ENCODE data around the gene MGLL.

Gene MGLL

GRCh38 chr3:127762077-127762786 is 60.1 kb downstream of the MGLL start:
- H3K4me2 ChIP-seq (ENCODE audit: low read length): peak overlapping the region; percentile 31; the same call in 1 of the 2 replicates
- peak overlapping the region; percentile 13; the same call in 1 of the 2 replicates for H3K9ac ChIP-seq (ENCODE audit: low read length)
- H3K27me3 ChIP-seq (ENCODE audit: insufficient read depth, low read length): no peaks in the 10 kb centered on the region; the same call in 1 of the 2 replicates
- H3K9me2 ChIP-seq (ENCODE audit: low read depth, low read length): no peaks in the 10 kb centered on the region
- H3F3A ChIP-seq (ENCODE audit: insufficient read depth, low read length): no peaks in the 10 kb centered on the region
- H4K20me1 ChIP-seq (ENCODE audit: insufficient read depth, low read length): no peaks in the 10 kb centered on the region
- no peak overlapping the region for H2AFZ ChIP-seq (ENCODE audit: low read length)
- no peaks in the 10 kb centered on the region for H3K79me2 ChIP-seq (ENCODE audit: insufficient read depth, low read length)
- no peak overlapping the region for H3K27ac ChIP-seq (ENCODE audit: low read depth, low read length, poor library complexity, severe bottlenecking)
- TF ChIP-seq CTCF (IDR thresholded peaks at IDR 0.05; ENCODE audit: low read length): no peak
- TF ChIP-seq EZH2 (IDR thresholded peaks at IDR 0.05; ENCODE audit: borderline replicate concordance, low read length): no peak
- H3K4me1 ChIP-seq (ENCODE audit: insufficient read depth, low read length, severe bottlenecking): peaks cover 16% of the 10 kb centered on the region
- no peaks in the 10 kb centered on the region for H3K36me3 ChIP-seq (ENCODE audit: insufficient read depth, low read length)
- no peaks in the 10 kb centered on the region for H3K9me3 ChIP-seq (ENCODE audit: low read length)
- no peak overlapping the region for H3K4me3 ChIP-seq (ENCODE audit: low read depth, low read length, poor library complexity, severe bottlenecking)

- no peaks in the 10 kb centered on the region for H3K9me3 ChIP-seq (ENCODE audit: low read length)
- H3K4me1 ChIP-seq (ENCODE audit: insufficient read depth, low read length, severe bottlenecking): peaks cover 16% of the 10 kb centered on the region
- H3F3A ChIP-seq (ENCODE audit: insufficient read depth, low read length): no peaks in the 10 kb centered on the region
- no peaks in the 10 kb centered on the region for H3K9me2 ChIP-seq (ENCODE audit: low read depth, low read length)
- no peak overlapping the region for H3K9ac ChIP-seq (ENCODE audit: low read length)
- no peaks in the 10 kb centered on the region; the same call in 1 of the 2 replicates for H3K27me3 ChIP-seq (ENCODE audit: insufficient read depth, low read length)
- H3K27ac ChIP-seq (ENCODE audit: low read depth, low read length, poor library complexity, severe bottlenecking): no peak overlapping the region
- H3K36me3 ChIP-seq (ENCODE audit: insufficient read depth, low read length): no peaks in the 10 kb centered on the region
- H3K4me3 ChIP-seq (ENCODE audit: low read depth, low read length, poor library complexity, severe bottlenecking): no peak overlapping the region
- no peaks in the 10 kb centered on the region for H4K20me1 ChIP-seq (ENCODE audit: insufficient read depth, low read length)
- TF ChIP-seq EZH2 (IDR thresholded peaks at IDR 0.05; ENCODE audit: borderline replicate concordance, low read length) (no peak), CTCF (IDR thresholded peaks at IDR 0.05; ENCODE audit: low read length) (no peak)
- no peak overlapping the region; the same call in 1 of the 2 replicates for H3K4me2 ChIP-seq (ENCODE audit: low read length)
- no peaks in the 10 kb centered on the region for H3K79me2 ChIP-seq (ENCODE audit: insufficient read depth, low read length)
- H2AFZ ChIP-seq (ENCODE audit: low read length): no peak overlapping the region
These were observed 60.9 kb downstream of the MGLL start for GRCh38 chr3:127761441-127761801.

GRCh38 chr3:127760791-127761440 is 61.4 kb downstream of the MGLL start:
- Histone ChIP-seq H3K79me2 (ENCODE audit: insufficient read depth, low read length) (no peaks in the 10 kb centered on the region), H2AFZ (ENCODE audit: low read length) (no peak overlapping the region), H4K20me1 (ENCODE audit: insufficient read depth, low read length) (no peaks in the 10 kb centered on the region), H3K36me3 (ENCODE audit: insufficient read depth, low read length) (no peaks in the 10 kb centered on the region), H3K9ac (ENCODE audit: low read length) (no peak overlapping the region), H3K9me3 (ENCODE audit: low read length) (no peaks in the 10 kb centered on the region), H3F3A (ENCODE audit: insufficient read depth, low read length) (no peaks in the 10 kb centered on the region), H3K4me3 (ENCODE audit: low read depth, low read length, poor library complexity, severe bottlenecking) (no peak overlapping the region), H3K27ac (ENCODE audit: low read depth, low read length, poor library complexity, severe bottlenecking) (no peak overlapping the region), H3K4me1 (ENCODE audit: insufficient read depth, low read length, severe bottlenecking) (peaks cover 16% of the 10 kb centered on the region), H3K27me3 (ENCODE audit: insufficient read depth, low read length) (peaks cover 4% of the 10 kb centered on the region; the same call in 1 of the 2 replicates), H3K9me2 (ENCODE audit: low read depth, low read length) (no peaks in the 10 kb centered on the region), H3K4me2 (ENCODE audit: low read length) (no peak overlapping the region)
- TF ChIP-seq EZH2 (IDR thresholded peaks at IDR 0.05; ENCODE audit: borderline replicate concordance, low read length) (no peak), CTCF (IDR thresholded peaks at IDR 0.05; ENCODE audit: low read length) (no peak)

All from OCI-LY1 (cell line).